ENCODE measurements around the gene FKBP2.

DNA sequence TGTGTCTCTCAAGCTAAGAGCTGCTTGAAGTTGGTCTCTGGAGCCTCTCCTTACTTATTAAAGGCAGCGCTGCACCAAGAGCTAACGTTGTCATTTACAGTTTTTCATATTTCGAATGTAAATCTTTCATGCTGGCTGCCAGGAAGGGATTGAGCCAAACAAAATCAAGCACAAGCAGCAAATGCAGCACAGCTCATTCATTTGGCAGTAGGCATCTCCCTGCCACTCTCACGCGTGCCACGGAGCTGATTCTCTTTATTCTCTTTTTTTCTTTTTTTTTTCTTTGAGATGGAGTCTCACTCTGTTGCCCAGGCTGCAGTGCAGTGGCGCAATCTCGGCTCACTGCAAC, 8.0 kb upstream of the FKBP2 start:
- TF ChIP-seq CTCF (IDR thresholded peaks at IDR 0.05), result no peak
- TF ChIP-seq POLR2A (IDR thresholded peaks at IDR 0.05), result no peak
